ENCODE results near the gene KCTD7. TPM values are rescaled to one million over a fixed set of nuclear protein-coding genes. Genes with fewer than 3 reads are reported as not detected.
"Not testable (repeated sequence)": the region's sequence is repeated elsewhere in the genome, so short reads cannot be mapped to it uniquely, and the experiment has no call there.

KCTD7 gene
- total and polyA plus RNA-seq, 10 of the 15 experiments (the other 5 are each of a cell fraction or from before 2014, with no cell fraction given) = 1.6 to 18.0 (median 9.4) TPM

GRCh38 chr7:66683094-66683769, 54.6 kb downstream of the KCTD7 start:
- WGBS (ENCODE audit: insufficient coverage, insufficient replicate concordance, low lambda C conversion rate, missing lambda C conversion rate) = 85% methylated on average over 10 of the region's 10 CpGs
- ATAC-seq; in situ Hi-C loops (cut with MboI); RAD21 ChIA-PET (ENCODE audit: unreplicated experiment); H3K9ac ChIP-seq (ENCODE audit: control insufficient read depth, insufficient read depth, low read length); FAIRE-seq; BruUV-seq (replicated peaks); SMC1A ChIA-PET (ENCODE audit: uncharacterized antibody, unreplicated experiment); H3K27me3 ChIP-seq (replicated peaks in 1 of 2; ENCODE audit: control insufficient read depth in 2 of 2, insufficient read depth in 2 of 2, low read length in 1 of 2); H2AFZ ChIP-seq (ENCODE audit: control insufficient read depth, low read depth, low read length); DNase-seq (ENCODE audit: low read depth, low spot score); H4K20me1 ChIP-seq (ENCODE audit: control insufficient read depth, insufficient read depth); H3K36me3 ChIP-seq (ENCODE audit: control insufficient read depth in 2 of 2, insufficient read depth in 2 of 2, low read length in 1 of 2); H3K9me3 ChIP-seq (replicated peaks; ENCODE audit: control insufficient read depth, insufficient read depth, low read length); intact Hi-C loops (cut with micrococcal nuclease; ENCODE audit: unreplicated experiment); H3K27ac ChIP-seq (ENCODE audit: control insufficient read depth, insufficient read depth): not testable (repeated sequence)
- POLR2A ChIA-PET = interaction anchor here (0.6 to 1.2 kb wide), 2 partner anchors 57 to 91 kb away, joined by 3 to 4 read pairs; no protein-coding TSS in a partner anchor
- Histone ChIP-seq H3K4me2 (ENCODE audit: control insufficient read depth, insufficient read depth) (peak overlapping the region; percentile 84), H3K4me3 (peak overlapping the region; percentile 93; the same call in 1 of the 2 replicates), H3K4me1 (ENCODE audit: control insufficient read depth, insufficient read depth, low read length) (peaks cover 12% of the 10 kb centered on the region), H3K79me2 (ENCODE audit: control insufficient read depth, insufficient read depth, low read length) (peaks cover 22% of the 10 kb centered on the region)
- CTCF ChIA-PET = interaction anchor here (0.6 kb wide), 1 partner anchor 40 kb away, joined by 3 read pairs; no protein-coding TSS in a partner anchor
- 0 out of 2 replicates have a peak, but pooled peaks have one; percentile 45 for TF ChIP-seq MLLT1 (IDR thresholded peaks at IDR 0.05)

GRCh38 chr7:66683770-66684123, 55.1 kb downstream of the KCTD7 start:
- ATAC-seq (no peak), DNase-seq (ENCODE audit: low read depth, low spot score) (no peak), FAIRE-seq (no peak)
- TF ChIP-seq SPI1 (IDR thresholded peaks at IDR 0.05; ENCODE audit: borderline replicate concordance, insufficient read depth, low read depth, low read length) = no peak
- no peak for TF ChIP-seq IRF4 (IDR thresholded peaks at IDR 0.05; ENCODE audit: low read depth, low read length)
- no peak for TF ChIP-seq CBX3 (IDR thresholded peaks at IDR 0.05; ENCODE audit: borderline replicate concordance, low read depth)
- no peak for TF ChIP-seq MAX (IDR thresholded peaks at IDR 0.05; ENCODE audit: low read depth, low read length)
- no peak for TF ChIP-seq HCFC1 (IDR thresholded peaks at IDR 0.05; ENCODE audit: low read length)
- TF ChIP-seq SMARCA5 (IDR thresholded peaks at IDR 0.05) = no peak
- TF ChIP-seq REST (IDR thresholded peaks at IDR 0.05; ENCODE audit: low read depth, low read length) = no peak
- TF ChIP-seq NFYA (IDR thresholded peaks at IDR 0.05; ENCODE audit: borderline replicate concordance, low read depth, low read length) = no peak
- TF ChIP-seq ZNF274 (IDR thresholded peaks at IDR 0.05; ENCODE audit: insufficient read depth, insufficient read length) = no peak
- ChIA-PET SMC1A (ENCODE audit: uncharacterized antibody, unreplicated experiment) (no interaction called here), CTCF (interaction anchor here (0.6 kb wide), 1 partner anchor 112 kb away, joined by 3 read pairs; no protein-coding TSS in a partner anchor), RAD21 (ENCODE audit: unreplicated experiment) (interaction anchor here (1.1 kb wide), 1 partner anchor 653 kb away, joined by 3 read pairs; no protein-coding TSS in a partner anchor), POLR2A (interaction anchor here (1.2 to 1.3 kb wide), 2 partner anchors 56 to 190 kb away, joined by 3 to 4 read pairs; no protein-coding TSS in a partner anchor)
- peaks cover 22% of the 10 kb centered on the region for H3K79me2 ChIP-seq (ENCODE audit: control insufficient read depth, insufficient read depth, low read length)
- intact Hi-C loops (cut with micrococcal nuclease; ENCODE audit: unreplicated experiment) = no loop called here
- TSS peak; percentile 56 for BruUV-seq (replicated peaks)
- over 99% methylated on average over 9 of the region's 9 CpGs for WGBS (ENCODE audit: insufficient coverage, insufficient replicate concordance, low lambda C conversion rate, missing lambda C conversion rate)
- H3K27ac ChIP-seq (ENCODE audit: control insufficient read depth, insufficient read depth) = no peak overlapping the region
- in situ Hi-C loops (cut with MboI) = no loop called here
- peaks cover 12% of the 10 kb centered on the region for H3K4me1 ChIP-seq (ENCODE audit: control insufficient read depth, insufficient read depth, low read length)
- H3K4me3 ChIP-seq = no peak overlapping the region
- no peak overlapping the region for H3K9ac ChIP-seq (ENCODE audit: control insufficient read depth, insufficient read depth, low read length)
- H2AFZ ChIP-seq (ENCODE audit: control insufficient read depth, low read depth, low read length) = no peak overlapping the region
- H3K9me3 ChIP-seq (replicated peaks; ENCODE audit: control insufficient read depth, insufficient read depth, low read length) = no peaks in the 10 kb centered on the region
- no peak overlapping the region for H3K4me2 ChIP-seq (ENCODE audit: control insufficient read depth, insufficient read depth)
- no peaks in the 10 kb centered on the region for H3K36me3 ChIP-seq (ENCODE audit: control insufficient read depth in 2 of 2, insufficient read depth in 2 of 2, low read length in 1 of 2)
- no peaks in the 10 kb centered on the region for H3K27me3 ChIP-seq (replicated peaks in 1 of 2; ENCODE audit: control insufficient read depth in 2 of 2, insufficient read depth in 2 of 2, low read length in 1 of 2)
- H4K20me1 ChIP-seq (ENCODE audit: control insufficient read depth, insufficient read depth) = no peaks in the 10 kb centered on the region
